Ishikawa (cell line): ENCODE measurements around the gene FAM43A.

Source experiments
- CEBPB ChIP-seq: IDR thresholded peaks from 2 replicates; pipeline ENCODE4 v1.6.1; 2012
- CREB1 ChIP-seq: IDR thresholded peaks from 2 replicates; pipeline ENCODE4 v1.6.1; 2012; ENCODE audit warnings: low read depth
- EGR1 ChIP-seq: IDR thresholded peaks from 2 replicates; pipeline ENCODE4 v1.6.1; 2012
- EP300 ChIP-seq: IDR thresholded peaks from 2 replicates; pipeline ENCODE4 v1.6.1; 2012; ENCODE audit warnings: borderline replicate concordance
- FOXM1 ChIP-seq: IDR thresholded peaks from 2 replicates; pipeline ENCODE4 v1.6.1; 2012; ENCODE audit warnings: low read depth, borderline replicate concordance
- NFIC ChIP-seq: IDR thresholded peaks from 2 replicates; pipeline ENCODE4 v1.6.1; 2012
- RAD21 ChIP-seq: IDR thresholded peaks from 2 replicates; pipeline ENCODE4 v1.6.1; 2012; ENCODE audit warnings: low read depth
- TAF1 ChIP-seq: IDR thresholded peaks from 2 replicates; pipeline ENCODE4 v1.6.1; 2012; ENCODE audit warnings: low read depth, mild to moderate bottlenecking
- TCF12 ChIP-seq: IDR thresholded peaks from 2 replicates; pipeline ENCODE4 v1.6.1; 2012; ENCODE audit warnings: low read depth
- TEAD4 ChIP-seq: IDR thresholded peaks from 2 replicates; pipeline ENCODE4 v1.6.1; 2012
- YY1 ChIP-seq: IDR thresholded peaks from 2 replicates; pipeline ENCODE4 v1.6.1; 2012; ENCODE audit warnings: low read depth
- ZBTB7A ChIP-seq: IDR thresholded peaks from 2 replicates; pipeline ENCODE4 v1.6.1; 2012; ENCODE audit warnings: low read depth
- TF ChIP-seq, protein P1 (sequence below): IDR thresholded peaks from 2 replicates; pipeline ENCODE4 v1.6.1; 2012
- TF ChIP-seq, protein P2 (sequence below): IDR thresholded peaks from 2 replicates; pipeline ENCODE4 v1.6.1; 2012
- TF ChIP-seq, protein P3 (sequence below): IDR thresholded peaks from 2 replicates; pipeline ENCODE4 v1.6.1; 2012; ENCODE audit warnings: low read depth, mild to moderate bottlenecking

The FAM43A gene

DNA sequence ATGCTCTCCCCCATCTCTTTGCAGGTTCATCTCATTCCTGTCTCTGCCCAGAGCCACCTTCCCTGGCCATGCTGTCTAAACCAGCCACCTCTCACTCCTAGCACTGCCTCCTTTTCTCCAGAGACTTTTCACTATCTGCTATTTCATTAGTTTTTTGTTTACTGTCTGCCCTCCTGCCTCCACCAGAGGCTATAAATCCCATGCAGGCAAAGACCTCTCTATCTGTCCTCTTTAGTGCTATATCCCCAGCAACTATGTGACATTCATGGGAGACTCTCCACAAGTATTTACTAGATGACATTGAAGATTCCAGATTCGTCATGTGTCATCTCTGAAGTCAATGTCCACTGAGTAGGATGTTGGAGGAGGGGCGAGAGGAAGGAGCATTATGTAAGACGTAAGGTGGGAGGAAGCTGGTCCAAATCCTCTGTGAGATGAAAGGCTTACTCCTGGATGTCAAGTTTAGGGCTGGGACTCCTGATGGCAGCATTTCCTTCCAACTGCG lies 3.4 kb upstream of the FAM43A start:
- no peak for TF ChIP-seq CEBPB
- TF ChIP-seq, protein P1, sequence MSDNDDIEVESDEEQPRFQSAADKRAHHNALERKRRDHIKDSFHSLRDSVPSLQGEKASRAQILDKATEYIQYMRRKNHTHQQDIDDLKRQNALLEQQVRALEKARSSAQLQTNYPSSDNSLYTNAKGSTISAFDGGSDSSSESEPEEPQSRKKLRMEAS: no peak
- no peak for TF ChIP-seq ZBTB7A
- no peak for TF ChIP-seq TCF12
- TF ChIP-seq RAD21: no peak
- TF ChIP-seq, protein P2, sequence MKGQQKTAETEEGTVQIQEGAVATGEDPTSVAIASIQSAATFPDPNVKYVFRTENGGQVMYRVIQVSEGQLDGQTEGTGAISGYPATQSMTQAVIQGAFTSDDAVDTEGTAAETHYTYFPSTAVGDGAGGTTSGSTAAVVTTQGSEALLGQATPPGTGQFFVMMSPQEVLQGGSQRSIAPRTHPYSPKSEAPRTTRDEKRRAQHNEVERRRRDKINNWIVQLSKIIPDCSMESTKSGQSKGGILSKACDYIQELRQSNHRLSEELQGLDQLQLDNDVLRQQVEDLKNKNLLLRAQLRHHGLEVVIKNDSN: no peak
- TF ChIP-seq TEAD4: no peak
- no peak for TF ChIP-seq CREB1
- TF ChIP-seq NFIC: no peak

DNA sequence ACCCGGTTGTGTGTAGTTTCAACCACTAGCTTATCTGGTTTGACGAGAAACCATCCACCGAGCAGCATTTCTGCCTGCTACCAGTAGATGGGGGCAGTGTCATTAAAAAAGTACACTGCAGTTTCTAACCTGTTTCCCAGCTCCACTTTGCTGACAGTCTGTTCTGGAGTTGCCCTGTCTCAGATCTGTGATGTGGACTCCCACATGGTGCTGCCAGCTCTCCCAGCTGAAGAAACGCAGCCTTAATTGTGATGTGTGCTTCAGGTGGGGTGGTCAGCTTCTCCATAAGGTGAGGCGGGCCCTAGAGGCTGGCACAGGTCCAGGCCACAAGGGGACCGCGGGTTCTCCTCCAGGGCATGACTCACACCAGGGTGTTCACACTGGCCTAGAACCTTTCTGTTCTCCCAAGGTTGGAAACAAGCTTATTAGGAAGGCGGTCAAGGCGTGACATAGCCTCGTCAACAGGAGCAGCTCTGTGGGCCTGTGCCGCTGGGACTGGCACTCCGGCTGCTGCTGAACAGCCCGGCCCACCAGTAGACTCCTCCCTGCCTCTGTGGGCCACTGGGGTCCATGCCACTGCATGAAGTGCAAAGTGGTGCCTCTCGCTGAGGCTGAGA lies 2.9 kb upstream of the FAM43A start:
- no peak for TF ChIP-seq FOXM1
- no peak for TF ChIP-seq YY1
- no peak for TF ChIP-seq EP300
- TF ChIP-seq, protein P1: no peak
- TF ChIP-seq, protein P2: no peak
- no peak for TF ChIP-seq EGR1
- TF ChIP-seq NFIC: peak; percentile 87
- no peak for TF ChIP-seq ZBTB7A
- TF ChIP-seq, protein P3, sequence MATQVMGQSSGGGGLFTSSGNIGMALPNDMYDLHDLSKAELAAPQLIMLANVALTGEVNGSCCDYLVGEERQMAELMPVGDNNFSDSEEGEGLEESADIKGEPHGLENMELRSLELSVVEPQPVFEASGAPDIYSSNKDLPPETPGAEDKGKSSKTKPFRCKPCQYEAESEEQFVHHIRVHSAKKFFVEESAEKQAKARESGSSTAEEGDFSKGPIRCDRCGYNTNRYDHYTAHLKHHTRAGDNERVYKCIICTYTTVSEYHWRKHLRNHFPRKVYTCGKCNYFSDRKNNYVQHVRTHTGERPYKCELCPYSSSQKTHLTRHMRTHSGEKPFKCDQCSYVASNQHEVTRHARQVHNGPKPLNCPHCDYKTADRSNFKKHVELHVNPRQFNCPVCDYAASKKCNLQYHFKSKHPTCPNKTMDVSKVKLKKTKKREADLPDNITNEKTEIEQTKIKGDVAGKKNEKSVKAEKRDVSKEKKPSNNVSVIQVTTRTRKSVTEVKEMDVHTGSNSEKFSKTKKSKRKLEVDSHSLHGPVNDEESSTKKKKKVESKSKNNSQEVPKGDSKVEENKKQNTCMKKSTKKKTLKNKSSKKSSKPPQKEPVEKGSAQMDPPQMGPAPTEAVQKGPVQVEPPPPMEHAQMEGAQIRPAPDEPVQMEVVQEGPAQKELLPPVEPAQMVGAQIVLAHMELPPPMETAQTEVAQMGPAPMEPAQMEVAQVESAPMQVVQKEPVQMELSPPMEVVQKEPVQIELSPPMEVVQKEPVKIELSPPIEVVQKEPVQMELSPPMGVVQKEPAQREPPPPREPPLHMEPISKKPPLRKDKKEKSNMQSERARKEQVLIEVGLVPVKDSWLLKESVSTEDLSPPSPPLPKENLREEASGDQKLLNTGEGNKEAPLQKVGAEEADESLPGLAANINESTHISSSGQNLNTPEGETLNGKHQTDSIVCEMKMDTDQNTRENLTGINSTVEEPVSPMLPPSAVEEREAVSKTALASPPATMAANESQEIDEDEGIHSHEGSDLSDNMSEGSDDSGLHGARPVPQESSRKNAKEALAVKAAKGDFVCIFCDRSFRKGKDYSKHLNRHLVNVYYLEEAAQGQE: no peak
- no peak for TF ChIP-seq TEAD4
- TF ChIP-seq CEBPB: no peak
- peak; percentile 62; the same call in 1 of the 2 replicates for TF ChIP-seq TCF12
- TF ChIP-seq RAD21: peak; percentile 100
- no peak for TF ChIP-seq TAF1
- TF ChIP-seq CREB1: no peak

DNA sequence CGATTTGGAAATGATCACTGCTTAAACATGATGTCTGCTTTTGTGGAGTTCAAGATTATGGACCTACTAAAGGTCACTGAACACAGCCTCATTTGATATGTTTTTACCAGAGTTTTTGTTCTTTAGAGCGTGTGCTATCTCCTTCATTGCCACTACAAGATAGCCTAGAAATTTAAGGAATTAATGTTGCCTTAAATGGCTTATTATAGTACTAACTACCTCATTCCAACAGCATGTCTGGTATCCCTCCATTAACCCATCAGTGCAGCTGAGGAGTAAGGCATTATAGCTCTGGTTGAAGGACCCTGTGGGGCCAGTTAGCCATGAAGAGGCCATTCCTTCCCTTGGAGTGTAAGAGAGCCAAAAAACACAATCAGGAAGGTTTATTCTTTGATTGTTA lies 2.3 kb upstream of the FAM43A start:
- no peak for TF ChIP-seq TEAD4

GRCh38 chr3:194685065-194685717 lies 492 bp upstream of the FAM43A start:
- no peak for TF ChIP-seq YY1
- no peak for TF ChIP-seq EP300
- TF ChIP-seq RAD21: no peak
- no peak for TF ChIP-seq ZBTB7A
- TF ChIP-seq EGR1: no peak
- TF ChIP-seq, protein P2: no peak
- no peak for TF ChIP-seq TEAD4
- no peak for TF ChIP-seq TCF12
- TF ChIP-seq TAF1: no peak
- TF ChIP-seq FOXM1: no peak

GRCh38 chr3:194686414-194686815 lies 732 bp downstream of the FAM43A start:
- TF ChIP-seq, protein P3: no peak
- TF ChIP-seq, protein P2: no peak
- TF ChIP-seq, protein P1: no peak
- TF ChIP-seq EP300: no peak
- TF ChIP-seq TEAD4: no peak
- TF ChIP-seq YY1: no peak
- no peak for TF ChIP-seq FOXM1
- TF ChIP-seq RAD21: no peak
- TF ChIP-seq EGR1: no peak
- TF ChIP-seq CEBPB: no peak
- TF ChIP-seq TCF12: no peak
- TF ChIP-seq TAF1: no peak
